Transverse colon (tissue), 4 donors: Measurements from ENCODE around the gene NBEA.

Source experiments
- CTCF ChIP-seq, 5 experiments: fragments of 200-600 bp in 3 of 5; fragments of 450-650 bp in 2 of 5; sonication (generic) in 3 of 5; IDR thresholded peaks; 1 replicate in 2 of 5; 2 replicates in 3 of 5; pipeline ENCODE4 v1.5.1; 2016 to 2017; ENCODE audit warnings: antibody characterized with exemption in 5 of 5, inconsistent platforms in 3 of 5, mild to moderate bottlenecking in 2 of 5, moderate library complexity in 1 of 5
- POLR2AphosphoS5 ChIP-seq, 3 donors: sonication (generic); formaldehyde crosslinking; IDR thresholded peaks; one replicate each; pipeline ENCODE4 v1.6.1; 2016; ENCODE audit warnings: antibody characterized with exemption in 3 of 3

GRCh38 chr13:34933349-34933748 lies 8.7 kb upstream of the NBEA start:
- TF ChIP-seq POLR2AphosphoS5 (IDR thresholded peaks at IDR 0.05) (no peak), CTCF (IDR thresholded peaks at IDR 0.05) (no peak)
